Neural cell (in vitro differentiated cells): Measurements from ENCODE around the gene PDK2. TPM values are rescaled to one million over a fixed set of nuclear protein-coding genes. Genes with fewer than 3 reads are reported as not detected.
A peak's percentile ranks its signal among the peaks of the same experiment; 100 is the strongest.

Source experiments
- H2AFZ ChIP-seq: fragments of 200-600, 300-800 bp; sonication (generic), shearing (Covaris generic); 2 replicates; pipeline ENCODE4 v1.6.0; 2014; ENCODE audit warnings: low read depth, mild to moderate bottlenecking, antibody characterized with exemption, low read length, moderate library complexity
- H3F3A ChIP-seq: fragments of 200-600 bp; shearing (Covaris generic); 2 replicates; pipeline ENCODE4 v1.6.1; 2016; ENCODE audit warnings: mild to moderate bottlenecking, moderate library complexity, mixed read lengths, antibody characterized with exemption, low read length; ENCODE audit not compliant: insufficient read depth, poor library complexity, severe bottlenecking
- H3K27ac ChIP-seq: fragments of 200-600, 300-800 bp; sonication (generic), shearing (Covaris generic); 2 replicates; pipeline ENCODE4 v1.5.1; 2014; ENCODE audit warnings: mild to moderate bottlenecking, low read length, moderate library complexity
- H3K27me3 ChIP-seq: fragments of 300-800, 200-600 bp; sonication (generic), shearing (Covaris generic); 2 replicates; pipeline ENCODE4 v1.6.0; 2014; ENCODE audit warnings: mild to moderate bottlenecking, low read depth, low read length, moderate library complexity; ENCODE audit not compliant: insufficient read depth
- H3K36me3 ChIP-seq: fragments of 300-800, 200-600 bp; sonication (generic), shearing (Covaris generic); 2 replicates; pipeline ENCODE4 v1.5.1; 2014; ENCODE audit warnings: mild to moderate bottlenecking, antibody characterized with exemption, low read length, moderate library complexity; ENCODE audit not compliant: insufficient read depth
- H3K4me2 ChIP-seq: fragments of 300-800, 200-600 bp; sonication (generic), shearing (Covaris generic); 2 replicates; pipeline ENCODE4 v1.6.0; 2014; ENCODE audit warnings: mild to moderate bottlenecking, low read length
- H3K4me3 ChIP-seq: fragments of 300-800, 200-600 bp; sonication (generic), shearing (Covaris generic); 2 replicates; pipeline ENCODE4 v1.5.1; 2014; ENCODE audit warnings: mild to moderate bottlenecking, low read length, moderate library complexity
- H3K79me2 ChIP-seq: fragments of 200-600 bp; shearing (Covaris generic); replicated peaks from 2 replicates; pipeline ENCODE4 v1.6.0; 2014; ENCODE audit warnings: mild to moderate bottlenecking, low read length, moderate library complexity; ENCODE audit not compliant: insufficient read depth
- H3K9ac ChIP-seq: fragments of 300-800, 200-600 bp; sonication (generic), shearing (Covaris generic); 2 replicates; pipeline ENCODE4 v1.6.1; 2016; ENCODE audit warnings: mild to moderate bottlenecking, low read length, mixed read lengths
- H3K9me2 ChIP-seq: fragments of 200-600 bp; shearing (Covaris generic); 2 replicates; pipeline ENCODE4 v1.6.1; 2016; ENCODE audit warnings: mild to moderate bottlenecking, low read length, mixed read lengths; ENCODE audit not compliant: insufficient read depth
- H3K9me3 ChIP-seq: fragments of 200-600, 300-800 bp; sonication (generic), shearing (Covaris generic); 2 replicates; pipeline ENCODE4 v1.6.1; 2016; ENCODE audit warnings: mild to moderate bottlenecking, mixed run types, low read length, moderate library complexity, mixed read lengths
- H4K20me1 ChIP-seq: fragments of 200-600 bp; shearing (Covaris generic); 2 replicates; pipeline ENCODE4 v1.6.1; 2016; ENCODE audit warnings: mild to moderate bottlenecking, mixed run types; ENCODE audit not compliant: insufficient read depth
- CTCF ChIP-seq: fragments of 450-650 bp; IDR thresholded peaks from 2 replicates; pipeline ENCODE4 v1.5.1; 2014; ENCODE audit warnings: antibody characterized with exemption, mild to moderate bottlenecking, moderate library complexity; ENCODE audit not compliant: poor library complexity, severe bottlenecking
- EP300 ChIP-seq: fragments of 450-650 bp; conservative IDR thresholded peaks from 2 replicates; pipeline ENCODE4 v1.6.1; 2014; ENCODE audit warnings: antibody characterized with exemption, mild to moderate bottlenecking, moderate library complexity; ENCODE audit not compliant: poor library complexity, severe bottlenecking
- EZH2 ChIP-seq: fragments of 200-600, 300-800 bp; shearing (Covaris generic), sonication (generic); IDR thresholded peaks from 2 replicates; pipeline ENCODE4 v1.6.1; 2014; ENCODE audit warnings: antibody characterized with exemption, low read length, borderline replicate concordance, mild to moderate bottlenecking; ENCODE audit not compliant: insufficient read depth, poor library complexity, severe bottlenecking
- MXI1 ChIP-seq: fragments of 450-650 bp; conservative IDR thresholded peaks from 2 replicates; pipeline ENCODE4 v1.6.1; 2014; ENCODE audit warnings: antibody characterized with exemption, mild to moderate bottlenecking; ENCODE audit not compliant: poor library complexity, severe bottlenecking
- POLR2AphosphoS5 ChIP-seq: IDR thresholded peaks from 2 replicates; pipeline ENCODE4 v1.6.1; 2012
- RAD21 ChIP-seq: fragments of 450-650 bp; conservative IDR thresholded peaks from 2 replicates; pipeline ENCODE4 v1.6.1; 2014; ENCODE audit warnings: antibody characterized with exemption, mild to moderate bottlenecking, moderate library complexity
- REST ChIP-seq: IDR thresholded peaks from 2 replicates; pipeline ENCODE4 v1.6.1; 2012; ENCODE audit warnings: borderline replicate concordance
- SMC3 ChIP-seq: fragments of 450-650 bp; conservative IDR thresholded peaks from 2 replicates; pipeline ENCODE4 v1.6.1; 2014; ENCODE audit warnings: antibody characterized with exemption, mild to moderate bottlenecking, moderate library complexity; ENCODE audit not compliant: poor library complexity
- TAF1 ChIP-seq: IDR thresholded peaks from 2 replicates; pipeline ENCODE4 v1.6.1; 2012; ENCODE audit warnings: low read depth
- polyA plus RNA-seq: library from polyadenylated mRNA; depleted of rRNA; stranded (reverse); fragments of >200 nt; gene quantifications from 2 replicates; pipeline ENCODE4 v1.2.3, GENCODE V29; 2014

PDK2 gene
- polyA plus RNA-seq, 1 donor from 2014 or later: 36.2 TPM

- Histone ChIP-seq H3K27ac (peak within 1 kb of the TSS; percentile 89), H3K79me2 (peaks cover 43% of the 10 kb centered on the region), H3K4me2 (peak within 1 kb of the TSS; percentile 82), H3K9ac (peak within 1 kb of the TSS; percentile 94), H2AFZ (no peak within 1 kb of the TSS), H4K20me1 (peaks cover 39% of the 10 kb centered on the region), H3K9me3 (no peaks in the 10 kb centered on the region), H3F3A (no peaks in the 10 kb centered on the region), H3K27me3 (no peaks in the 10 kb centered on the region), H3K36me3 (no peaks in the 10 kb centered on the region), H3K4me3 (peak within 1 kb of the TSS; percentile 91), H3K9me2 (no peaks in the 10 kb centered on the region)
- TF ChIP-seq SMC3 (no peak), EZH2 (no peak), MXI1 (peak; percentile 19), EP300 (no peak)
These were observed 55.3 kb downstream of the PDK2 start, which contains the start of gene PPP1R9B for GRCh38 chr17:50150354-50151040. TSS of gene PPP1R9B (minus strand) at chr17:50150677. CDS start at chr17:50150513, 164 bp downstream.

- peaks cover 41% of the 10 kb centered on the region for H3K79me2 ChIP-seq
- H3K9ac ChIP-seq: peak overlapping the region; percentile 94
- no peak for TF ChIP-seq MXI1
- TF ChIP-seq CTCF: peak; percentile 47
- TF ChIP-seq EP300: no peak
- no peak for TF ChIP-seq RAD21
- TF ChIP-seq TAF1: peak; percentile 60
- TF ChIP-seq POLR2AphosphoS5: peak; percentile 57
- no peak for TF ChIP-seq SMC3
- no peak for TF ChIP-seq REST
- TF ChIP-seq EZH2: no peak
- H2AFZ ChIP-seq: no peak overlapping the region
- H3K36me3 ChIP-seq: no peaks in the 10 kb centered on the region
- no peaks in the 10 kb centered on the region for H3K9me3 ChIP-seq
- H3K4me2 ChIP-seq: peak overlapping the region; percentile 82
- H3K27me3 ChIP-seq: no peaks in the 10 kb centered on the region
- peak overlapping the region; percentile 89 for H3K27ac ChIP-seq
- H3K9me2 ChIP-seq: no peaks in the 10 kb centered on the region
- H3K4me3 ChIP-seq: peak overlapping the region; percentile 91
- H4K20me1 ChIP-seq: peaks cover 31% of the 10 kb centered on the region
- H3F3A ChIP-seq: no peaks in the 10 kb centered on the region
These were observed 56.1 kb downstream of the PDK2 start for GRCh38 chr17:50151041-50151936.
